ENCODE measurements around the gene CCRL2.
A peak's percentile ranks its signal among the peaks of the same experiment; 100 is the strongest.

Gene CCRL2, protein sequence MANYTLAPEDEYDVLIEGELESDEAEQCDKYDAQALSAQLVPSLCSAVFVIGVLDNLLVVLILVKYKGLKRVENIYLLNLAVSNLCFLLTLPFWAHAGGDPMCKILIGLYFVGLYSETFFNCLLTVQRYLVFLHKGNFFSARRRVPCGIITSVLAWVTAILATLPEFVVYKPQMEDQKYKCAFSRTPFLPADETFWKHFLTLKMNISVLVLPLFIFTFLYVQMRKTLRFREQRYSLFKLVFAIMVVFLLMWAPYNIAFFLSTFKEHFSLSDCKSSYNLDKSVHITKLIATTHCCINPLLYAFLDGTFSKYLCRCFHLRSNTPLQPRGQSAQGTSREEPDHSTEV

DNA sequence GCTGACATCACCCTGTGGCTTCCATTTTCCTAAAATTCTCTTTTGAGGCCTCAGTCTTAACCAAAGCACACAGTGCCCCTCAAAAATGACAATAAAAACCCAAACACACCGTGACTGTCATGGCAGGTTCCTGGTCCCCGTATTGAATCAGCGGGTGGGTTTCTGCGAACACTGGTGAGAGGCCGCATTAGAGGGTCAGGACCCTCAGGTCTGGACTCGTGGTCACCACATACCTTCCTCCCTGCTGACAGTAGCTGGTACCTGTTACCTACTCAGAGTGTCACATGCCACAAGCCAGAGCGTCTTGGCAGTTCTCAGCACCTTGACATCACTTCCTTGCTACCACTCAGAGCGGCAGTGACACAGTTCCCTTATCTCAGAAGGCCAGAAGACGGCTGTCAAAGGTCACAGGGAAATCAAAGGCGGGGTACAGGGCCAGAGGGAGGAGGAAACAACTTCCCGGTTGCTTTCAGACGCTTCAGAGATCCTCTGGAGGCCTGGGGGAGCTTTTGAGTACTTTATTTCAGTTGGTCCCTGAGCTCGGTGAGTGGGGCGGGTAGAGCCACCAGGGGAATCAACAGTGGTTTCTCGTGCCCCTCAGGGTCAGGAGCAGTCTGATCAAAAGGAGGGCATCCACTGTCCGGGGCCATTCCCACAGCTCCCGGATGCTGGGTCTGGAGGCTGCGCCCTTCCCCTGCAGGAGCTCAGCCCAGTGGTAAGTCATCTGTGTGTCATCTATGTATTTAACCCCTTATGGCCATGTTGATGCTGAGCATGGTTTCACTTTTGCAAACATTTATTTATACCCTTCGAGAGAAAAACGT is at the start of gene CCRL2, which contains the start of gene CCR5AS:
CCRL2 (plus strand) TSS at position 472 of the 824 bp plus-strand sequence. CDS start 821 bp downstream, outside the sequence.
CCR5AS (minus strand) TSS at position 279 of the 824 bp plus-strand sequence.
- no peak for DNase-seq

DNA sequence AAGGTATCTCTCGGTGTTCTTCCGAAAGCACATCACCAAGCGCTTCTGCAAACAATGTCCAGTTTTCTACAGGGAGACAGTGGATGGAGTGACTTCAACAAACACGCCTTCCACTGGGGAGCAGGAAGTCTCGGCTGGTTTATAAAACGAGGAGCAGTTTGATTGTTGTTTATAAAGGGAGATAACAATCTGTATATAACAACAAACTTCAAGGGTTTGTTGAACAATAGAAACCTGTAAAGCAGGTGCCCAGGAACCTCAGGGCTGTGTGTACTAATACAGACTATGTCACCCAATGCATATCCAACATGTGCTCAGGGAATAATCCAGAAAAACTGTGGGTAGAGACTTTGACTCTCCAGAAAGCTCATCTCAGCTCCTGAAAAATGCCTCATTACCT is 48.6 kb upstream of the CCRL2 start:
- no peak for DNase-seq

DNA sequence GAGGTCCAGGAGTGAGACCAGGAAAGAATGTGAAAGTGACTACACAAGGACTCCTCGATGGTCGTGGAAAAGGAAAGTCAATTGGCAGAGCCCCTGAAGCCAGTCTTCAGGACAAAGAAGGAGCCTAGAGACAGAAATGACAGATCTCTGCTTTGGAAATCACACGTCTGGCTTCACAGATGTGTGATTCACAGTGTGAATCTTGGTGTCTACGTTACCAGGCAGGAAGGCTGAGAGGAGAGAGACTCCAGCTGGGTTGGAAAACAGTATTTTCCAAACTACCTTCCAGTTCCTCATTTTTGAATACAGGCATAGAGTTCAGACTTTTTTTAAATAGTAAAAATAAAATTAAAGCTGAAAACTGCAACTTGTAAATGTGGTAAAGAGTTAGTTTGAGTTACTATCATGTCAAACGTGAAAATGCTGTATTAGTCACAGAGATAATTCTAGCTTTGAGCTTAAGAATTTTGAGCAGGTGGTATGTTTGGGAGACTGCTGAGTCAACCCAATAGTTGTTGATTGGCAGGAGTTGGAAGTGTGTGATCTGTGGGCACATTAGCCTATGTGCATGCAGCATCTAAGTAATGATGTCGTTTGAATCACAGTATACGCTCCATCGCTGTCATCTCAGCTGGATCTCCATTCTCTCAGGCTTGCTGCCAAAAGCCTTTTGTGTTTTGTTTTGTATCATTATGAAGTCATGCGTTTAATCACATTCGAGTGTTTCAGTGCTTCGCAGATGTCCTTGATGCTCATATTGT is 47.1 kb upstream of the CCRL2 start:
- DNase-seq, result peak; percentile 71 to 88

DNA sequence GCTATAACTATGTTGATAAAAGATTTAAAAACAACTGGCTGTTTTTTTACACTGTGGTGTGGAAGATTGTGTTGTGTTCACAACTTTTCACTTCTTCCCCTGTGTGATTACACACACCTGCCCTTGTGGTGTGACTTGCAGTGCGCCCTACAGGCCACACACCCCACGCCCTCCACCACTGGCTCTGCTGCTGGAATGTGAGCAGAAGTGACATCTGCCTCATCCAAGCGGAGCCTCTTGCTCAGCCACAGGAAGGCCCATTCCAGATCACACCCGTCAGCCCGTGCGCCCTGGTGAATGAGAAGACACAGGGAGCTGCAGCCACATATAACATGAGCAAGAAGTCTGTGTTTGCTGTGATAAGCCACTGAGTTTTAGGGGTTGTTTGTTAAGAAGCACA is 46.2 kb upstream of the CCRL2 start:
- DNase-seq, result no peak

DNA sequence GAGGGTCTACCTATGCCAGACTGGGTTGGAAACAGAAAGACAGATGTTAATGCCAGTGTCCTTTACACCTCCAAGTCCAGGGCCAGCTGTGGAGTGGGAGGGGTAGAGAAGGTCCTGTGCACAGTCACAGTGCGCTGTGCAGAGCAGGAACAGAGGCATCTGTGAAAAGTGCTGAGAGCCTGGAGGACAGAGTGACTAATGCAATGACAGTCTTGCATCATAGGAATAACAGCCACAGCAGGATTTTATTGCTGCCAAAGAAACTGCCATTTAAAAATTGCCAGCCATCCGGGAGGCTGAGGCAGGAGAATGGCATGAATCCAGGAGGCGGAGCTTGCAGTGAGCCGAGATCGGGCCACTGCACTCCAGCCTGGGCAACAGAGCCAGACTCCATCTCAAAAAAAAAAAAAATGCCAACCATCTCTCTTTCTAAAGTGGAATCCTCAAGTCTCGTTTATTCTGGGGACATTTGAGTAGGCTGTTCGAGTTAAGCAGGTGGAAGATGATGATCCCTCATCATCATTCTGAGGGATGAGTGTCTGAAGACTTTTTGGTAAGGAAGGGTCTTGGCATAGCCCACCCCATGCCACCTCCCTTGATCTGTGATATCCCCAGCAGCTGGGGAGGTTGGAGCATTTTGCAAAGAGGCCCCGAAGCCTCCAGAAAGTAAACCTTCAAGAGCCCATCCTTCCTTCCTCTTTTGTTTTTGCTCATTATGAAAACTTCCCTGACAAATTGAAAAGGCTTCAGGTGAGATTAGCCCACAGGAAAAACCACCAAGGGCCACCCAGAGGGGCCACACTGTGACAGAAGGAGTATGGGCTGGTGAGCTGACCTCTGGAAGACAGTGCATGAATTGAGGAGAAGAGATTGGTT is 45.4 kb upstream of the CCRL2 start:
- no peak for DNase-seq

DNA sequence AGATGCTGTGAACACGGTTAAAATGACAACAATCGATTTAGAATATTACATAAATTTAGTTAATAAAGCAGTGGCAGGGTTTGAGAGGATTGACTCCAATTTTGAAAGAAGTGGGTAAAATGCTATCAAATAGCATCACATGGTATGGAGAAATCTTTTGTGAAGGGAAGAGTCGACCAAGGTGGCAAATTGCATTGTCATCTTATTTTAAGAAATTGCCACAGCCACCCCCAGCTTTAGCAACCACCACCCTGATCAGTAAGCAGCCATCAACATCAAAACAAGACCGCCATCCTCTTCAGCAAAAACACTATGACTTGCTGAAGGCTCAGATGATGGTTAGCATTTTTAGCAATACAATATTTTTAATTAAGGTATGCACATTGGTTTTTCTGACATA is 42.0 kb upstream of the CCRL2 start:
- DNase-seq, result no peak

DNA sequence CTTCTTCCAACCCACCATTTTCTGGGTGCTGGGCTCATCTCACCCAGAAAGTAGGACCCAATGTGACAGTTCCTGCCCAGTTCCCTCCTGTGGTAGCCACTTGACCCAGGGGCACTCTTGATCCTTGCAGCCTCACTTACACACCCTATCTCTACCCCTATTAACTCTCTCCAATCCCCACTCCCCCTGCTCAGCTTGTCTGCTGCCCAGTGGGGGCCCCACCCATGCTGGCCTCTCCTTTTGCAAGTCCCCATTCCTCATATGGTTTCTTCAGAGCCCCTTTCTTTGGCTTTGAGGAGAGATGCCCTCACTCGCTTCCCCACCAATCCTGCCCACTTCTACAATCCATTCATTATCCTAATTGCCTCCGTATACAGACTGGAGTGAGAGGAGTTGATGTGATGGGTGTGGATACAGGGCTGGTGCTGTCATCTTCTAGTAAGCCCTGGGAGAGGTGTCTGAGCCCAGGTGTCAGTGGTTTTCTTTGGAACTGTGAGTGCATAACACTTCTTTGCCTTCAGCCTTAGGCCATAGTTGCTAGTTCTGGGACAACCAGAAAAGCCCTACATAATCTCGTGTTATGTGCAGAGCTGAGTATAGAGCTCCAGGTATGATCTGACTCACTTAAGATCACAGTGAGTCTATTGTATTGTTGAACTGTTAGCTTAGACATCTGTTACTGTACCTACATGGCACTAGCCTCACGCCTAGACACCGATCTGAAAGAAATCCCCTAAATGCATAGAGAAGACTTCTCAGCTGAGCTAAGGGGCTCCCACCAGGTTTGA is 41.1 kb upstream of the CCRL2 start:
- no peak for DNase-seq

DNA sequence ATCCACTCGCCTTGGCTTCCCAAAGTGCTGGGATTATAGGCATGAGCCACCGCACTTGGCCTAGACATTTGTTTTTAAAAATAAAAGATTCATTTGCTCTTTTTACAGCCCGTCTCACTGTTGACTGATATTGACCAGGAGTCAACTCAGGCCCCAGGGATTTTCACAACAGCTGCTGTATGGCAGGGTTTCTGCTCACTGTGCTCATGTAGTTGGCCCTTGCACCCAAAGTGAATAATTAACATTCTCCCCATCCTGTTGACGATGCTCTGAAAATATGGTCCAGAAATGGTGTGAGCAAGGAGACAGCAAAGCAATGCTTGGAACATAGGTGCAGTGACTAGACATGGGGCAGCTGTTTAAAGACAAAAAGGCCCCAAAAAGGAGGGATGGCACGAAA is 39.2 kb upstream of the CCRL2 start:
- DNase-seq, result no peak

DNA sequence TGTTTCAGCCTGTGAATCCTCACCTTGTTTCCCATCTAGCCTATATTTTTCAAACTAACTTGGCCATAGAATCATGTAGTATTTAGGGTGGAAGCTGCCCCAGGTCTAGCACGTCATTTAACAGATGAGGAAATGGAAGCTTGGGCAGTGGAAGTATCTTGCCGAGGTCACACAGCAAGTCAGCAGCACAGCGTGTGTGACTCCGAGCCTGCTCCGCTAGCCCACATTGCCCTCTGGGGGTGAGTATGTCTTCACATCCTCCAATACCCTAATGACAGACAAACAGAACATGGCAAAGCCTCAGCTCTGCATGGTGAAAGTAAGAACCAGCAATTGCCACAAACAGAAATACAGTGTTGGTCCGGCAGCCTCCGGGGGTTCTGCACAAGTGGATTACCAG is 38.5 kb upstream of the CCRL2 start:
- no peak for DNase-seq

DNA sequence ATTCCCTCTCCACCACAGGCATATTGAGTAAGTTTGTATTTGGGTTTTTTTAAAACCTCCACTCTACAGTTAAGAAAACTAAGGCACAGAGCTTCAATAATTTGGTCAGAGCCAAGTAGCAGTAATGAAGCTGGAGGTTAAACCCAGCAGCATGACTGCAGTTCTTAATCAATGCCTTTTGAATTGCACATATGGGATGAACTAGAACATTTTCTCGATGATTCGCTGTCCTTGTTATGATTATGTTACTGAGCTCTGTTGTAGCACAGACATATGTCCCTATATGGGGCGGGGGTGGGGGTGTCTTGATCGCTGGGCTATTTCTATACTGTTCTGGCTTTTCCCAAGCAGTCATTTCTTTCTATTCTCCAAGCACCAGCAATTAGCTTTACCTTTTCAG is 37.9 kb upstream of the CCRL2 start:
- no peak for DNase-seq

DNA sequence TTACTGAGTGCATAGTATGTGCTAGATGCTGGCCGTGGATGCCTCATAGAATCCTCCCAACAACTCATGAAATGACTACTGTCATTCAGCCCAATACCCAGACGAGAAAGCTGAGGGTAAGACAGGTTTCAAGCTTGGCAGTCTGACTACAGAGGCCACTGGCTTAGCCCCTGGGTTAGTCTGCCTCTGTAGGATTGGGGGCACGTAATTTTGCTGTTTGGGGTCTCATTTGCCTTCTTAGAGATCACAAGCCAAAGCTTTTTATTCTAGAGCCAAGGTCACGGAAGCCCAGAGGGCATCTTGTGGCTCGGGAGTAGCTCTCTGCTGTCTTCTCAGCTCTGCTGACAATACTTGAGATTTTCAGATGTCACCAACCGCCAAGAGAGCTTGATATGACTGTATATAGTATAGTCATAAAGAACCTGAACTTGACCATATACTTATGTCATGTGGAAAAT is 37.4 kb upstream of the CCRL2 start:
- no peak for DNase-seq

DNA sequence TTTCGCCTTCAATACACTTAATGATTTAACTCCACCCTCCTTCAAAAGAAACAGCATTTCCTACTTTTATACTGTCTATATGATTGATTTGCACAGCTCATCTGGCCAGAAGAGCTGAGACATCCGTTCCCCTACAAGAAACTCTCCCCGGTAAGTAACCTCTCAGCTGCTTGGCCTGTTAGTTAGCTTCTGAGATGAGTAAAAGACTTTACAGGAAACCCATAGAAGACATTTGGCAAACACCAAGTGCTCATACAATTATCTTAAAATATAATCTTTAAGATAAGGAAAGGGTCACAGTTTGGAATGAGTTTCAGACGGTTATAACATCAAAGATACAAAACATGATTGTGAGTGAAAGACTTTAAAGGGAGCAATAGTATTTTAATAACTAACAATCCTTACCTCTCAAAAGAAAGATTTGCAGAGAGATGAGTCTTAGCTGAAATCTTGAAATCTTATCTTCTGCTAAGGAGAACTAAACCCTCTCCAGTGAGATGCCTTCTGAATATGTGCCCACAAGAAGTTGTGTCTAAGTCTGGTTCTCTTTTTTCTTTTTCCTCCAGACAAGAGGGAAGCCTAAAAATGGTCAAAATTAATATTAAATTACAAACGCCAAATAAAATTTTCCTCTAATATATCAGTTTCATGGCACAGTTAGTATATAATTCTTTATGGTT is 36.1 kb upstream of the CCRL2 start, which contains the start of gene CCR5:
CCR5 (plus strand) TSS at position 108 of the 680 bp plus-strand sequence. CDS start 1,957 bp downstream, outside the sequence.
- no peak for DNase-seq

DNA sequence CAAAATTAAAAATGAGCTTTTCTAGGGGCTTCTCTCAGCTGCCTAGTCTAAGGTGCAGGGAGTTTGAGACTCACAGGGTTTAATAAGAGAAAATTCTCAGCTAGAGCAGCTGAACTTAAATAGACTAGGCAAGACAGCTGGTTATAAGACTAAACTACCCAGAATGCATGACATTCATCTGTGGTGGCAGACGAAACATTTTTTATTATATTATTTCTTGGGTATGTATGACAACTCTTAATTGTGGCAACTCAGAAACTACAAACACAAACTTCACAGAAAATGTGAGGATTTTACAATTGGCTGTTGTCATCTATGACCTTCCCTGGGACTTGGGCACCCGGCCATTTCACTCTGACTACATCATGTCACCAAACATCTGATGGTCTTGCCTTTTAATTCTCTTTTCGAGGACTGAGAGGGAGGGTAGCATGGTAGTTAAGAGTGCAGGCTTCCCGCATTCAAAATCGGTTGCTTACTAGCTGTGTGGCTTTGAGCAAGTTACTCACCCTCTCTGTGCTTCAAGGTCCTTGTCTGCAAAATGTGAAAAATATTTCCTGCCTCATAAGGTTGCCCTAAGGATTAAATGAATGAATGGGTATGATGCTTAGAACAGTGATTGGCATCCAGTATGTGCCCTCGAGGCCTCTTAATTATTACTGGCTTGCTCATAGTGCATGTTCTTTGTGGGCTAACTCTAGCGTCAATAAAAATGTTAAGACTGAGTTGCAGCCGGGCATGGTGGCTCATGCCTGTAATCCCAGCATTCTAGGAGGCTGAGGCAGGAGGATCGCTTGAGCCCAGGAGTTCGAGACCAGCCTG is 35.3 kb upstream of the CCRL2 start:
- no peak for DNase-seq

DNA sequence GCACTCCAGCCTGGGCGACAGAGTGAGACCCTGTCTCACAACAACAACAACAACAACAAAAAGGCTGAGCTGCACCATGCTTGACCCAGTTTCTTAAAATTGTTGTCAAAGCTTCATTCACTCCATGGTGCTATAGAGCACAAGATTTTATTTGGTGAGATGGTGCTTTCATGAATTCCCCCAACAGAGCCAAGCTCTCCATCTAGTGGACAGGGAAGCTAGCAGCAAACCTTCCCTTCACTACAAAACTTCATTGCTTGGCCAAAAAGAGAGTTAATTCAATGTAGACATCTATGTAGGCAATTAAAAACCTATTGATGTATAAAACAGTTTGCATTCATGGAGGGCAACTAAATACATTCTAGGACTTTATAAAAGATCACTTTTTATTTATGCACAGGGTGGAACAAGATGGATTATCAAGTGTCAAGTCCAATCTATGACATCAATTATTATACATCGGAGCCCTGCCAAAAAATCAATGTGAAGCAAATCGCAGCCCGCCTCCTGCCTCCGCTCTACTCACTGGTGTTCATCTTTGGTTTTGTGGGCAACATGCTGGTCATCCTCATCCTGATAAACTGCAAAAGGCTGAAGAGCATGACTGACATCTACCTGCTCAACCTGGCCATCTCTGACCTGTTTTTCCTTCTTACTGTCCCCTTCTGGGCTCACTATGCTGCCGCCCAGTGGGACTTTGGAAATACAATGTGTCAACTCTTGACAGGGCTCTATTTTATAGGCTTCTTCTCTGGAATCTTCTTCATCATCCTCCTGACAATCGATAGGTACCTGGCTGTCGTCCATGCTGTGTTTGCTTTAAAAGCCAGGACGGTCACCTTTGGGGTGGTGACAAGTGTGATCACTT is 34.3 kb upstream of the CCRL2 start:
- peak in 1 of 2 experiments; percentile 18 for DNase-seq

DNA sequence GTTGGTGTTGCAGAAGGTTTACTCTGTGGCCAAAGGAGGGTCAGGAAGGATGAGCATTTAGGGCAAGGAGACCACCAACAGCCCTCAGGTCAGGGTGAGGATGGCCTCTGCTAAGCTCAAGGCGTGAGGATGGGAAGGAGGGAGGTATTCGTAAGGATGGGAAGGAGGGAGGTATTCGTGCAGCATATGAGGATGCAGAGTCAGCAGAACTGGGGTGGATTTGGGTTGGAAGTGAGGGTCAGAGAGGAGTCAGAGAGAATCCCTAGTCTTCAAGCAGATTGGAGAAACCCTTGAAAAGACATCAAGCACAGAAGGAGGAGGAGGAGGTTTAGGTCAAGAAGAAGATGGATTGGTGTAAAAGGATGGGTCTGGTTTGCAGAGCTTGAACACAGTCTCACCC is 32.3 kb upstream of the CCRL2 start:
- DNase-seq, result no peak

DNA sequence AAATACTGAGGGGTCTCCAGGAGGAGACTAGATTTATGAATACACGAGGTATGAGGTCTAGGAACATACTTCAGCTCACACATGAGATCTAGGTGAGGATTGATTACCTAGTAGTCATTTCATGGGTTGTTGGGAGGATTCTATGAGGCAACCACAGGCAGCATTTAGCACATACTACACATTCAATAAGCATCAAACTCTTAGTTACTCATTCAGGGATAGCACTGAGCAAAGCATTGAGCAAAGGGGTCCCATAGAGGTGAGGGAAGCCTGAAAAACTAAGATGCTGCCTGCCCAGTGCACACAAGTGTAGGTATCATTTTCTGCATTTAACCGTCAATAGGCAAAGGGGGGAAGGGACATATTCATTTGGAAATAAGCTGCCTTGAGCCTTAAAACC is 31.8 kb upstream of the CCRL2 start:
- DNase-seq, result no peak

DNA sequence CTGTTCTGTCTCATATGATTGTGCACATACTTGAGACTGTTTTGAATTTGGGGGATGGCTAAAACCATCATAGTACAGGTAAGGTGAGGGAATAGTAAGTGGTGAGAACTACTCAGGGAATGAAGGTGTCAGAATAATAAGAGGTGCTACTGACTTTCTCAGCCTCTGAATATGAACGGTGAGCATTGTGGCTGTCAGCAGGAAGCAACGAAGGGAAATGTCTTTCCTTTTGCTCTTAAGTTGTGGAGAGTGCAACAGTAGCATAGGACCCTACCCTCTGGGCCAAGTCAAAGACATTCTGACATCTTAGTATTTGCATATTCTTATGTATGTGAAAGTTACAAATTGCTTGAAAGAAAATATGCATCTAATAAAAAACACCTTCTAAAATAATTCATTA is 31.2 kb upstream of the CCRL2 start:
- DNase-seq, result no peak

DNA sequence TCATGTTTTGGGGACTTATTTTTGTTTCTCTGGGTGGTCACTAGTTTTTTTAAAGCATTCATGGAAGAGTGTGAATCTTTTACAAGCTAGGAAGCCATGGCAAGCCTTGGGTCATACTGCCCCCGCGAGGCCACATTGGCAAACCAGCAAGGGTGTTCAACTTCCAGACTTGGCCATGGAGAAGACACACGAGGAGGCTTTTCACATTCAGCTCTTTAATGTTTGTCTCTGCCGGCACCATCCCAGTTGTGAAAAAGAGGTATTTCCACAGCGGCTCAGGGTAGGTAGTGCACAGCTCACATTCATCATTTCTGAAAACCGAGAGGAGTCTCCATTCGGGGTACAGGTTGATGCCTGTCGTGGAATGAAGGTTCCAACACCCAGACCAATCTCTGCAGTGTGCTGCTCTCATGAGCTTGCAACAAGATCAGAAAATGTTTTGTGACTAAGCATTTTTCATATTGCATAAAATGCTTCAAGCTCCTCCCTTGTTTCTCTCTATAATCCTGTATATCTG is 28.6 kb upstream of the CCRL2 start:
- DNase-seq, result peak in 1 of 2 experiments; percentile 12

Measured in NCI-H2081 (cell line).